Measurements from ENCODE around the gene CLBA1.

CLBA1 gene

GRCh38 chr14:105041841-105042765 lies 56.5 kb downstream of the CLBA1 start:
- Histone ChIP-seq H3K9ac (ENCODE audit: insufficient read length, low read depth) (no peak overlapping the region), H3K9me3 (ENCODE audit: insufficient read depth, low read length) (no peaks in the 10 kb centered on the region), H3K36me3 (ENCODE audit: insufficient read depth, insufficient read length, low read length) (no peaks in the 10 kb centered on the region), H3K4me1 (ENCODE audit: insufficient read depth, insufficient read length) (peaks cover 9% of the 10 kb centered on the region), H3K4me3 (ENCODE audit: insufficient read length, low read depth) (no peak overlapping the region), H3K27me3 (ENCODE audit: insufficient read depth, insufficient read length) (no peaks in the 10 kb centered on the region)
- TF ChIP-seq ZNF274 (IDR thresholded peaks at IDR 0.05; ENCODE audit: low read depth, low read length) = no peak
- TF ChIP-seq YY1 (IDR thresholded peaks at IDR 0.05; ENCODE audit: insufficient read depth, insufficient read length) = no peak
- TF ChIP-seq SUZ12 (IDR thresholded peaks at IDR 0.05; ENCODE audit: extremely low read depth, insufficient read depth, insufficient read length) = no peak
- DNase-seq (ENCODE audit: low read depth, low spot score) = no peak

GRCh38 chr14:105042813-105043212 lies 57.2 kb downstream of the CLBA1 start:
- no peak for DNase-seq (ENCODE audit: low read depth, low spot score)
- Histone ChIP-seq H3K9me3 (ENCODE audit: insufficient read depth, low read length) (no peaks in the 10 kb centered on the region), H3K36me3 (ENCODE audit: insufficient read depth, insufficient read length, low read length) (no peaks in the 10 kb centered on the region), H3K27me3 (ENCODE audit: insufficient read depth, insufficient read length) (no peaks in the 10 kb centered on the region), H3K4me3 (ENCODE audit: insufficient read length, low read depth) (no peak overlapping the region), H3K4me1 (ENCODE audit: insufficient read depth, insufficient read length) (peaks cover 9% of the 10 kb centered on the region), H3K9ac (ENCODE audit: insufficient read length, low read depth) (no peak overlapping the region)
- TF ChIP-seq ZNF274 (IDR thresholded peaks at IDR 0.05; ENCODE audit: low read depth, low read length) = no peak
- no peak for TF ChIP-seq SUZ12 (IDR thresholded peaks at IDR 0.05; ENCODE audit: extremely low read depth, insufficient read depth, insufficient read length)
- no peak for TF ChIP-seq YY1 (IDR thresholded peaks at IDR 0.05; ENCODE audit: insufficient read depth, insufficient read length)

- Histone ChIP-seq H3K27me3 (ENCODE audit: insufficient read depth, insufficient read length) (no peaks in the 10 kb centered on the region), H3K9ac (ENCODE audit: insufficient read length, low read depth) (no peak overlapping the region), H3K4me1 (ENCODE audit: insufficient read depth, insufficient read length) (peaks cover 9% of the 10 kb centered on the region), H3K4me3 (ENCODE audit: insufficient read length, low read depth) (no peak overlapping the region), H3K9me3 (ENCODE audit: insufficient read depth, low read length) (no peaks in the 10 kb centered on the region), H3K36me3 (ENCODE audit: insufficient read depth, insufficient read length, low read length) (no peaks in the 10 kb centered on the region)
- no peak for DNase-seq (ENCODE audit: low read depth, low spot score)
- TF ChIP-seq SUZ12 (IDR thresholded peaks at IDR 0.05; ENCODE audit: extremely low read depth, insufficient read depth, insufficient read length) (no peak), YY1 (IDR thresholded peaks at IDR 0.05; ENCODE audit: insufficient read depth, insufficient read length) (no peak), ZNF274 (IDR thresholded peaks at IDR 0.05; ENCODE audit: low read depth, low read length) (no peak)
These were observed 58.1 kb downstream of the CLBA1 start for GRCh38 chr14:105043641-105044040.

All from NT2/D1 (cell line).